ENCODE results near the gene ATP6V0C.
"Not testable (repeated sequence)": the region's sequence is repeated elsewhere in the genome, so short reads cannot be mapped to it uniquely, and the experiment has no call there.

Gene ATP6V0C

GRCh38 chr16:2529961-2530628 is 16.3 kb downstream of the ATP6V0C start:
- DNase-seq: no peak

- DNase-seq: no peak
Observed at GRCh38 chr16:2530629-2531318, 17.0 kb downstream of the ATP6V0C start.

GRCh38 chr16:2531371-2531695 is 17.6 kb downstream of the ATP6V0C start, which contains the start of gene CEMP1:
CEMP1 (minus strand) TSS chr16:2531408; CDS start chr16:2531073, 335 bp downstream.
- peak in 1 of 5 experiments; percentile 36 for DNase-seq

- peak; percentile 93 to 98 (median 97) for DNase-seq
Observed at GRCh38 chr16:2531696-2532493, 18.1 kb downstream of the ATP6V0C start.

GRCh38 chr16:2532494-2533141 is 18.9 kb downstream of the ATP6V0C start:
- DNase-seq: peak in 4 of 5 experiments; percentile 32 to 91 (median 64)

GRCh38 chr16:2533142-2533755 is 19.5 kb downstream of the ATP6V0C start:
- DNase-seq: not testable (repeated sequence)

- DNase-seq: no peak
Observed at GRCh38 chr16:2533912-2534311, 20.2 kb downstream of the ATP6V0C start.

- not testable (repeated sequence) for DNase-seq
Observed at GRCh38 chr16:2534335-2534734, 20.6 kb downstream of the ATP6V0C start.

- DNase-seq: no peak
Observed at GRCh38 chr16:2535625-2536013, 21.9 kb downstream of the ATP6V0C start.

- peak; percentile 87 to 98 (median 91) for DNase-seq
Observed at GRCh38 chr16:2537451-2538379, 24.0 kb downstream of the ATP6V0C start, which contains the start of gene PDPK1. PDPK1 (plus strand) TSS chr16:2538021; CDS start chr16:2538113, 92 bp downstream.

- not testable (repeated sequence) for DNase-seq
Observed at GRCh38 chr16:2539192-2539844, 25.6 kb downstream of the ATP6V0C start.

GRCh38 chr16:2539845-2540458 is 26.2 kb downstream of the ATP6V0C start:
- DNase-seq: not testable (repeated sequence)

GRCh38 chr16:2540912-2541311 is 27.2 kb downstream of the ATP6V0C start:
- DNase-seq: not testable (repeated sequence)

- DNase-seq: not testable (repeated sequence)
Observed at GRCh38 chr16:2541409-2541808, 27.7 kb downstream of the ATP6V0C start.

GRCh38 chr16:2543771-2544170 is 30.0 kb downstream of the ATP6V0C start:
- not testable (repeated sequence) for DNase-seq

GRCh38 chr16:2550283-2550878 is 36.6 kb downstream of the ATP6V0C start:
- not testable (repeated sequence) for DNase-seq

GRCh38 chr16:2551420-2551889 is 37.7 kb downstream of the ATP6V0C start:
- not testable (repeated sequence) for DNase-seq

- not testable (repeated sequence) for DNase-seq
Observed at GRCh38 chr16:2554709-2555425, 41.1 kb downstream of the ATP6V0C start.

GRCh38 chr16:2557150-2557549 is 43.4 kb downstream of the ATP6V0C start:
- not testable (repeated sequence) for DNase-seq

All from T-helper 2 cell (primary cell).